GM12892 (cell line): ENCODE measurements around the gene PIGV.

Experiments
- POLR2A ChIP-seq: IDR thresholded peaks from 2 replicates; pipeline ENCODE4 v1.6.1; 2011; ENCODE audit warnings: low read depth, low read length, control low read depth
- POLR2AphosphoS5 ChIP-seq: IDR thresholded peaks from 2 replicates; pipeline ENCODE4 v1.6.1; 2011; ENCODE audit warnings: low read depth, low read length, control low read depth

DNA sequence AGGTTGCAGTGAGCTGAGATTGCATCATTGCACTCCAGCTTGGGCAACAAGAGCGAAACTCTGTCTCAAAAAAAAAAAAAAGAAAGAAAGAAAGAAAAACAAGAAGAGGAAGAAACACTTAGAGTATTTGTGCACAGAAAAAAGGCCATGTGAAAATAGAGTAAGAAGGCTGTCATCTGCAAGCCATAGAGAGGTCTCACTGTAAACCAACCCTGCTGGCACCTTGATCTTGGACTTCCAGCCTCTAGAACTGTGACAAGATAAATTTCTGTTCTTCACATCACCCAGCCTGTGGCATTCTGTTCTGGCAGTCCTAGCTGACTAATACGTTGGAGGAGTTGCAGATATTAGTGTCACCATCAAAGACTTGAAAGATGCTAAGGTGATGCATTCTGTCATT, 26.6 kb downstream of the PIGV start:
- TF ChIP-seq POLR2A: no peak
- TF ChIP-seq POLR2AphosphoS5: no peak
